NCI-H2029 treated with DMSO at 0.1 percent for 48 hours (cell line): ENCODE measurements around the gene PLXNB1.

ENCODE experiments used
- DNase-seq: peaks from one replicate; lab custom pipeline; 2025; lab: John Stamatoyannopoulos, UW

The PLXNB1 gene

DNA sequence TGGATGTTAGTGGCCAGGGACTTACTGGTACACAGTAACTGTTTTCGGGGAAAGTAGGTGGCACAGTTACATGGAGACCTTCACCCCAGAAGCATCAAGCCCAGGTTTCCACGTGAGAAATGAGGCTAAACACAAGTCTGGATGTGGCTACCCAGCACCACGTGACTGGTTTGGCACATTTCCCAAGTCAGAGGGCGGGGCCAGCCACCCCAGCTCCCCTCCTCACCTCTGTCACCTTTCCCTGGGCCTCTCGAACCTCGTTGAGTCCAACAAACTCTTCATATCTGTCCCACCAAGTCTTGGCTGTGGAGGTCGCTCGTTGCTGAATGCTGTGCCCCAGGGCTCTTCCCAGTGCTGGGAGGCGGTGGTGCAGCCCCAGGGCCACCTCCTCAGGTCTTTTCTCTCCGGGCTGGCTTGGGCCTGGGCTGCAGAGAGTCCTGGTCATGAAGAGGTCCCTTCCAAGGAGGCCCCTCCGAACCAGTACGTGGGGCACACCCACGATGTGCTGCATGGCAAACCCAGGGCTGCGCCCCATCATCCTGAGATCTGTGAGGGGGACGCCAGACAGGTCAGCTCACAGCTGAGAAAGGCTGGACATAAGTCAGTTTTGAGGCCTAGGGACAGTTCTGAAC lies 4.8 kb upstream of the PLXNB1 start:
- DNase-seq, result no peak

DNA sequence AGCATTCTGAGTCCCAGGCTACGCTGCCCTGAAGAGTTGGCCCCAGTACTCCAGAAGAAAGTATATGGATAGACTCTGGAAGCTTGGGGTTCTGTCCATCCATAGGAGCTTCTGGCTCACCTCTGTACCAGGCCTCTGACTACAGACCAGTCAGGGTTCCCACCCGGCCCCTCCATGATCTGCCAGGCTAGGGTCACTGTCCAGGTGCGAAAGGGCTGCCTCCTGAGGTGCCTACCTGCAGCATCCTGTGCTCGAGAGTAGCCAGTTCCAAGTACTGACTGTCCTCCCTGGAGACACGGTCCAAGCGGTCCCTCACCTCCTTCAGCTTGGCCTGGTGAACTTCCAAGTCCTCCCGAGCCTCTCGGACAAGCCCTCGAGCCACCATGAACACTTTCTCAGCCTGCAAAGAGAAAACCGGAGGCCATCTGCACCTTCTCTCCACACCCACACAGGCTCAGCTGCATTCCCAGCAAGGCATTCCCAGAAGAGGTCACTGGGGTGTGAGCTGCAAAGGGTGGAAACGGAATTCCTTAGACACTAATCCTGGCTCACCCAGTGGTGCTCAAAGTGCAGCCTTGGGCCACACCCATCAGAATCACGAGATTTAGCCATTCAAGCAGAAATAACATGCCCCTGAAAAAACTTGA lies 3.7 kb upstream of the PLXNB1 start:
- DNase-seq, result no peak

DNA sequence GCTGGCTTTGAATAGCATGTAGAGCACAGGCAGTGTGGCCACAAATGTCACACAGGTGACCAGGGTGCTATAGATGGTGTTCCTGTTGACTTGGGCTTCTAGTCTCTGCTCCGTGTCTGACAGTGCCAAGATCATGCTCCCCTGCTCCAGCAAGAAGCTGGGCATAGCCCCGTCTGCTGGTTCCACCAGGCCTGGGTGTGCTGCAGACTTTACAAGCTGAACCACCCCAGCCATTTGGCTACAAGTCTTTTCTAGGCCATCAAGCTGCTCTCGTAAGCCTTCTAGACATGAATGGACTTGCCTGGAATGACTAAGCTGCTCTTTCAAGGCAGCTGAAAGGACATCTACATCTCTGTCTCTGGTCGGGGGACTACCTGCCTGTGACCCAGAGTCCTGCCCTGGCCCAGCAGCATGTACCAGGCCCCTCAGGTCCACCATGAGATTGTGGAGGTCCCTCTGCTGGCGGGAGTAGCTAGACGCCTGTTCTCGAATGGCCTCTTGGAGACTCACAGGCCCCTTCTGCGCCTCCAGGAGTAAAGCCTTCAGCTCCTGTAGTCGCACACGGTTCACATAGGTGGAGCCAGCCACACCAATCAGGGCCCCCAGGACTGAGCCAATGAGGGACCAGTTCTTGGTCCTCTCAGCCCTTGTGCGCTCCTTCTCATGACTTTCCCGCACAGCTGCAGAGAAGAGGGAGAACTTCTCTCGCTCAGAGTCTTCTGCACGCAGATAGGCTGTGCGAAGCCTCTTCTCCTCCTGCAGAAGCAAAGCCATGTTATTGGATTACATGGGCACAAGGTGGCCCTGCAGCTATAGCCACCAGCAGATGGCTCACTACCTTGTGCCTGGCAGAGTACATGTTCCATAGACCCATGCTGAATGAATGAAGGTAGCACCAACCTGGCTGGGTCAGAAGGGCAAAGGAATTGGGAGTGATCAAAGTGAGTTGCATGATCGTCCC lies 2.8 kb upstream of the PLXNB1 start:
- DNase-seq, result no peak

DNA sequence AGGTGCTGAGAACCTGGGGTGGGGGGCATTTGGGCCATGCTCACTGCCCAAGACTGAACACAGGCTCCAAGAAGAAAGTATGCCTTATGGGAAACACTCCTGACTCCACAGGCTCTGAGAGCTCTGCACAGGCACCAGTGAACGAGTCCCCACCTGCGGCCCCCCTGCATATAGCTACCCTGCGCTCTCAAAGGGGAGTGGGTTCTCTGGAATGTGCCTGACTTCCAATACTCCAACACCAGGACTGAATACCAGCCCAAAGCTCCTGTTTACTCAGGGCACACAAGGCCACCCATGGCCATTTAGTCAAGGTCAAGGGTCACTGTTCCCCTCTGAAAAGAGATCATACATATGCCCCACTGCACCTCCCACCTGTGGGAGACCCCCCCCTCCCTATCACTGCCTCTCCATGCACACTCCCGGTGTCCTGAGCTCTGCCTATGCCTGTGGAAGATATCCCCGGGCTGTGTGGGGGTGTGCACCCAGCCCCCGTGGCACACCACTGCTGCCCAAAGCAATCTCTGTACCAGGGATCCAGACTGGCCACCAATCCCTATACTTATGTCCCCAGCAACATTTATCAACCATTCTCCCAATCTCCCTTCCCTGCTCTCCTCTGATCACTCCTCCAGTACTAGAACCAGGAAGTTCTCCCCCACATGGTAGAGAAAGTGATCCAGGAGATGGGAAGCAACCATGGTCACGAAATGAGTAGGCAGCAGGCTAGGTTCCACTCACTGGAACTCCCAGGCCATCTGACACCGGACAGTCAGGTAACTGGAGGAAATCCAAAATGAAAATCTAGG lies 1.5 kb upstream of the PLXNB1 start:
- no peak for DNase-seq

DNA sequence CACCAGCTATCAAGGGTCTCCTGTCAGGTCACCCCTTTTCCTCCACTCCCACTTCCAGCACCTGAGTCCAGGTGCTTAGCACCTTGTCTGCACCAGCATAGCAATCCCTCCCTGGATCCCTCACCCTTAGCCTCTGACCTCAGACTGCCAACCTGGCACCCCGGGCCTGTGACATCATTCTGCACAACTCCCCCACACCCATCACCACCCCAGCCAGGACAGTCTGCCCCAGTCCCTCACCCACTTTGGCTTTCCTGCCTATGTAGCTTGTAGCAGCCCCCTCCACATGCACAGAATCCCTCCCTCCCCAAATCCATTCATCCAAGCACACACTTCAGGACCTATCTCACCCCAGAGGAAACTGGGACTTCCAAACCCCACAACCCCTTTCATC lies 819 bp upstream of the PLXNB1 start:
- DNase-seq, result no peak

DNA sequence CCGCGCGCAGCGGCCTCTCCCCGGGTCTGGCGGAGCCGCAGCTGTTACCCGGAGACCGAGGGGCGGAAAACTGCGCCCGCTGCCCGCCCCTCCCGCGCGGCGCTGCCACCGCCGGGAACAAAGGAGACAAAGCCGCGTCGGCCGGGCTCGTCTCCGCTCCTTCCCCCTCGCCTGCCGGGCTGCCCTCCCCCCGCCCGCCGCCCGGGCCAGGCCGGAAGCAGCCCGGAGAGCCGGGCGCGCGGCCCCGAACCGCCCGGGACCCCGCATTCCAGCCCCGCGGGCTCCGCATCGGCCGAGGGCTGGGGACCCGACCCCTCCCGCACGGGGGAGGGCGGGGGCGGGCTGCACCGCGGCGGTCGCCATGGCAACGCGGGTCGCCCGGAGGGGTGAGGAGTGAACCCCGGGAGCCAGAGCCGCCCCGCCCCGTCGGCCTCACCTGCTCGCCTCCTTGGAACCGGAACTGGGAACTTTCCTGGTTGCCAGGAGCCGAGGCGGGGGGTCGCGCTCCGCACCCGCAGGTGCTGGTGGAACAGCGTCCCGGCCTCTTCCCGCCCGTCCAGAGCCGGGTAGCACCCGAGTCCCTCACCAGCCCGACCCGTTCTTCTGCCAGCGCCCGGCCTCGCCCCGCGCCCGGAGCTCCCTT lies 448 bp downstream of the PLXNB1 start:
- no peak for DNase-seq

DNA sequence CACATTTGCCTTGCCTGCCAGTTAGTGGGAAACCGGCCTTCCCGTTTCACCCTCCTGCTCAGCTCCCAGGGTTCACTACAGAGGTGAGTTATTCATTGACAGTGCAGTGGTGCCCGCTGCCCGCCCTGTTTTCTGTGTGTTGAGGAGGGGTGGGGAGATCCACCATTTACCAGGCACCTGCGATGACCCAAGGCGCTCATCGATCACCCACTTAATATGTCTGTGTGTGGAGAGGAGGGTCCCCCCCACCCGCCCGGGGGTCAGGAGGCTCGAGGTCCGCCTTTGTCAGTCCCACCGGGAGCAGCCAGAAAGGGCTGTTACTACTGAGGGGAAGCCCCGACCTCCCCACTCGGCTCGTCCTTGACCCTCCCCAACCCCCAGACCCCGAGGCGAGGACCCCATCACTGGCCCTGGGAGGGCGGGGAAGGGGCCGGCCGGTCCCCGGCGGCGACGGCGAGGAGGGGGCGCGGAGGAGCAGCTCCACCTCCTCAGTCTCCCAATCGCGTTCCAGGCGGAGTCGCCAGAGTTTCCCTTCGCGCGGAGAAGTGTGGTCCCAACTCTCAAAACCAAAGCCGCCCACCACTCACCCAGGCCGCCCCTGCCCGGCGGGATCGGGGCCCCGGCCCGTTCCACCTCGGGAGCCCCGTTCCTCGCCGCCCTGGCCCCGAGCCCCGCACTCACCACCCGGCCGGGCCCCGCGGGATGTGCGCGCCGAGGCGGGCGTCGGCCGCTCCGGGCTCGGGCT lies 1.1 kb downstream of the PLXNB1 start:
- DNase-seq, result no peak

DNA sequence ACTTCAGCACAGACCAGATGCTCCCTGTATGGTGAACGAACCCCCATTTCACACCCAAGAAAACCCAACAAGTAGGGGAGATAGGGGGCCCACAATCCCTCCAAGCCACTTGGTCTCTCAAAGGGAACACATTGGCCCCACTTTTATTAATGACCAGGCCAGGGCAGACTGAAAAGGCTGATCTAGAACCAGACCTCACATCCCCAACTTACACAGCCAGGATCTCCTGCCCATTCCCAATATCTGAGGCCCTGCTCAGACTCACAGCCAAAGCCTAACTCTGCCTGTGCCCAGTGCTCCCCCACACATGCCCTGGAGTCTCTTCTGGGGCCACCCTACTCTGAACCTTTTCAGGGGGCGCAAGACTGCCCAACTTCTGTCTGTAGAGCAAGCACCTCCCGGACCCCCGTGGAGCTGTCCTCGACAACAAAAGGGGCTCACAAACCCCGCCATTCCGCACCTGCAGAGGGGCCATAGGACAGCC lies 1.8 kb downstream of the PLXNB1 start:
- DNase-seq, result no peak

DNA sequence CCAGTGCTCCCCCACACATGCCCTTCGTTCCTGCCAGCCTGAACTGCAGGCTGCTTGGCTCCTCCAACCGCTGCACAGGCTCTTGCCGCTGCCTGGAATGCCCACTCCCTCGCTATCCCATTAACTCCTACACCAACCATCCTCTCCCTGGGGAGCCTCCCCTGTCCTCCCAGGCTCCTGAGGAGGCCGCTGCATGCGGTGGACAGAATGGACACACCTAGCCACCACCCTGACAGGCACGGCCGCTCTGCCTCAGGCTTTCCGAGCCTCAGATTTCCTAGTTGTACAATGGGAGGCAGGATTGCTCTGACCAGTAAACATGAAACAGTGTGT lies 2.3 kb downstream of the PLXNB1 start:
- no peak for DNase-seq

DNA sequence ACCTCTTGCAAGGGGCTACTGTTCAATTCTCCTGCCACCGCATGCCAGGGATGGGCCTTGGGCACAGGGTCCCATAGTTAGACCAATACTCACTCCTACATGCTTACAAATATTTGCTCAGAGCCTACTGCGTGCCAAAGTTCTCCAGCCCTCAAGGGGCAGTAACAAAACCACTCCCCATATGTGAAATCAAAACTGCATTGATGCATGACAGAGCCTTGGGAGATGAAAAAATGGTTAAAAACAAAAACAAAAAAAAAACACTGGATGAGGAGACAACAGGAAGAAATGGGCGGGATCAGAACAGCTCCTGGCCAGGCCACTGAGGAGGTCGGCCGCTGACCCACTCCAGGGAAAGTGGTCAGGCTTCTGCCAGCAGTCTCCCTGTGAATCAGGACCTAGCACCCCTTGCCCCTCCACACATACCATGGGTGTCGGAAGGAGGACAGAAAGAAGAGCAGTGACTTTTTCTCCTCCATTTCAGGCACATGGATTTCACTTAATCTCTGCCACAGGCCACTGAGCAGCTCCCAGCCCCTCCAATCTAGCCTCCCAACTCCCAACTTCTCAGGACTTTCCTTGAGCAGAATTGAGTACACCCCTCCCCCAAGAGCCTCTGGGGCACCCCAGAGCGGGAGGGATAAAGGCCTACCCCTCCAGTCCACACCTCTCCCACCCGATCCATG lies 2.8 kb downstream of the PLXNB1 start:
- no peak for DNase-seq

DNA sequence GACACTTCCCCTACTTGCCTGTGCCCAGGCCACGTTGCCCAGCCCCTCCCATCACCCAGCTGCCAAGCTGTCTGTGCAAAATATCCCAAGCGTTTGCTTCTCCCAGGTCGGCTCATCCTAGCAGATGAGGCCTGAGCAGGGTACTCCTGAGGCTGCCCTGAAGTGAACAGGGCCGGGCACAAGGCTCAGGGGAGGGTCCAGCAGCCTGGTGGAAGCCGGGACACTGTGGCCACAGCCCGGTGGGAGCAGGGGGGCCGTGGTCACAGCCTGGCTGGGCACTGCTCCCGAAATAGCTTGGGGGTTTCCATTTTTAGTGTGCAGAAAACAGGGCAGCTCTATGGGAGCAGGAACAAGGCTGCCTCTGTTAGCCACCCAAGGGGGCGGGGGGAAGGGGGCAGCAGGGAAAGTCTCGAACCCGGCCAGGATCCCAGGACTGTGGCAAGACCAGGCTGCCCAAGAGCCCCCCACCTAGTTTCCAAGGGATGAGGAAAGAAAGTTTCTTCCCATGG lies 3.4 kb downstream of the PLXNB1 start:
- no peak for DNase-seq

DNA sequence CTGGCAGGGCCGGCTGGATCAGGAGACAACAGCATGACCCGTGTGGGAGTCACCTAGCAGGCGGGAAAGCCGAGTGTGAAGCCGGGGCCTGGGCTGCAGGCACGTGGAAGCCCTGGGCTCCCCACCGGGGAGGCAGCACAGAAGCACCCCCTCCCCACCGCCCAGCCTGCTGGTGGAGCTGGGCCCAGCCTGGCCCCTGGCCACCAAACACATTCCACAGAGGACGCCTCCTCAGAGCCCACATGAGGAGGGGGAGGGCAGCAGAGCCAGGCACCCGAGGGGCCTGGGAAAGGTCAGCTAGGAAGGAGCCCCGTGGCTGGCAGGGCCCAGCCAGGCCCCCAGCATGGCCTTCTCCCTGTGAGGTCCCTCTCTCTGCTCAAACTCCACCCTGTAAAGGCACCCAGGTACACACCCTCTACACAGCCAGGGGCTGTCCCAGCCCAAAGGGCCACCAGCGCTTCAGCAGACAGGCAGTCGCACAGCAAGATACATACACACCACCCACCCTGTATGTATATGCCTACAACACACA lies 4.5 kb downstream of the PLXNB1 start:
- no peak for DNase-seq

DNA sequence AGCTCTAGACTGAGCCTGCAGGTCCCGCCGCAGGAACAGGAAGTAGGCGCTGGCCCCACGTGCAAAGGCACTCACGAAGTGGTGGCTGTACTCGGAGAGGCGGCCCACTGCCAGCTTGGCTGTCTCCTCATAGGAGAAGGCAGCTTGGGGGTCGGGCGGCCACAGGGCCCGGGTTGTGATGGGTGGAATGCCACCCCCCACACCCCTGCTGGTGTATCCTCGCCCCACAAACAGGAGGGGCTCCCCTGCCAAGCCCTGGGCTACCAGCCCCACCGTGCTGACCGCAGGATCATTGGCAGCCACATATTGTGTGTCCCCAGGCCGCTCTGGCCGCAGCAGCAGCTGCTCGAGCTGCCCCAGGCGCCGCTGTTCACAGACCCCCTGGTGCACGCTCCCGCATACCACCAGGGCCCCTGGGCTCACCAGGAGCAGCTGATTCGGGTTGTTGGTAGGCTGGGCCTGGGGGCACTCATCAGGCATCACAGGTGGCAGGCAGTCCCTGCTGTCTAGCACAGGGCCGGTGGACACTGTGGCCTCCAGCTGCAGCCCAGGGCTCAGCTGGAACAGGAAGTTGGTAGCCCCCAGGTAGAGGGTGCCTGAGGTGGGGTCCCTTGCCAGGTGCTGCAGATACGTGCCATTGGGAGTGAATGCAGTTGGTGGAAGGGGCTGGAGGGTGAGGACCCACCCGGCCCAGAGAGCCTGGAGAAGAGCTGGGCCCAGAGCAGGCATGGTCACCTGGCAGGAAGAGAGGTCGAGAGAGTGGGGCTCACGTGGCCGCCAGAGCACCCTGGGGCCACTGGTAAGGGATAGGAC lies 5.8 kb downstream of the PLXNB1 start:
- no peak for DNase-seq

DNA sequence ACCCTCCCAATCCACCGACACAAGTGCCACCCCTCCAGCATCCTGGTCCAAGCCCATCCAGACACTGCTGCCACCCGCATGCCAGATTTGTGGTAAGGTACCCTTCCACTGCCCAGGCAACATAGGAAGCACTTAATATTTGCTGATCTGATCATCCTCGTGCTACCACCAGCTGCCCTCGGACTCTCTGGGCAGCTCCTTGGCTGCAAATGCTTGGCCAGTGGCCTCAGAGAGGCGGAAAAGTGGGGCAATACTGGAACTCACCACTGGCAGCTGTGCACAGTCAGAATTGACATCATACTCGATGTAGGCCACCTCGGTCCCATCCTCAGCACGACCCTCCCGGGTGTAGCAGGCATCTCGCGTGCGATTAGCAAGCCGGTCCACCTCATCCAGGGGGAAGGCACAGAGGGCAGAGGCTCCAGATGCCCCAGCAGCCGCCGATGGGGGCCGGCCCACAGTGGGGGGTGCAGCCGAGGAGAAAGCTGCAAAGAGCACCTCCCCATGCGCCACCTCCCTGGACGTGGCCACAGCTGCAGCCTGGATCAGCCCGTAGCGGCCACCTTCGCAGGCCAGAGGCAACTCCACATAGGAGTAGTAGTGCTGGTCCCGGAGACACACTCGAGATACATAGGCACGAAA lies 6.5 kb downstream of the PLXNB1 start:
- DNase-seq, result no peak

DNA sequence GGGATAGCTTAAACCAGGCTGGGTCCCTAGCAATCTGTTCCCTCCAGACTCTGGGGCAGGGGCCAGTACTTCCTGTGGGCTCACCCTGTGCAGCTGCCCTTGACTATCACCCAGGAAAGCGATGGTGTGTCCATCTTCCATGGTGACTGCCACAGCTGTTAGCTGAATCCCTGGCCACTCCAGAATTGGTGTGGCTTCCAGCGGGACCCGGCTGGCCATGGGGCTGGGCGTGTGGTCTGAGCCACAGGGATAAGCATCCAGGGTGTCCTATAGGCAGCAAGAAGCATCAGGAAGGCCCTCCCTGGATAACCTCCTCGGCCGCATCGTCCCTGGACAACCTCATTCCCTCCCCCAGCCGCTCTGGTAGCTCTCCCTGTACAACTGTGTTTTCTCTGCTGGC lies 7.2 kb downstream of the PLXNB1 start:
- DNase-seq, result no peak

DNA sequence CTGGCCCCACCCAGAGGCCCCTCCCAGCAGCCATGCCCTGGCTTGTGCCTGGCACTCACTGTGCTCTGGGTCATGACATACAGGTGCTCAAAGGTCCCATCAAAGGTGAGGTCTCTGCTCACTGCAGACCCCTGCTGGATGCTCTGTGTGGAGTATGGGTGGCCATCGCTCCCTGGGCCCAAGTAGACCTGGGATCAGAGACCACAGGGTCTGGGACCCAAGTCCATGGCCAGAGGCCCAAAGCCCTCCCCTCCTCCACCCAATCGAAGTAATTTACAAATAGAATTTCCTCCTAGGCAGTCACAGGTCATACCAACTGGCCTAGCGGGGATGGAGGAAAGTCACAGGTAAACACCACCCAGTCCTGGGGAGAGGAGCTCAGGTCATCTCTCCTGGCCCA lies 7.6 kb downstream of the PLXNB1 start:
- no peak for DNase-seq

DNA sequence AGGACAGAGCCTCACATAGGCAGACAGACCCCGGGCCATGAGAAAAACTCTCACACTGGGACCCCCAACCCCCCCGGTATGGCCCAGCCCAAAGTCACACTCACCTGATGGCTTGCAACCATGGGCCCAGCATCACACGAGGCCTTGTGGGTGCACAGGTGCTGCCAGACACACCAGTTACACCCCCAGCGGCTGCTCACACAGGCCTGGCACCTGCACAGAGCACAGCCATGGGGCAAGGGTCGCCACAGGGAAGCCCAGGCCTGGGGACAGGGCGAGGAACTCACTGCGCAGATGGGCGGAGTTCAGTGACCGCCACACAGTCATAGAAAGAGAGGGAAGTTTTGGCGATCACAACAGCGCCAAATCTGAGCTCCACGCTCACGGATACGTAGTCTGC lies 9.3 kb downstream of the PLXNB1 start:
- DNase-seq, result no peak

DNA sequence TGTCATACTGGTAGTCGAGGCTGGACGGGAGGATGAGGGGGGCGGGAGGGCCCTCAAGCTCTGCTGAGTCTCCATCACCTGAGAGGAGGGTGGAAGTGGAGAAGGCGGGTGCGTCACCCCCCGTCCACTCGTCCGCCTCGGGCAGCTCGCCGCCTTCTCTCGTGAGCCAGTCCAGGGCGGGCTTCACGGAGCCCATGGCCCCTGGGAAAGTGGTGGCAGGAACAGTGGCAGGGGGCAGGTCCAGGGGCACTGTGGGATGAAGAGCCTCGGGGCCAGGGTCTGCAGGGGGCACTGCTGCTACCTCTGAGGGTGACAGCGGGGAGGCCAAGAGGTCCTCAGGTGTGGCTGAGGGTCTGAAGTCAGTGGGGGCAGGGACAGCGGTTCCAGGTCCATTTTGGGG lies 10.3 kb downstream of the PLXNB1 start:
- DNase-seq, result no peak

DNA sequence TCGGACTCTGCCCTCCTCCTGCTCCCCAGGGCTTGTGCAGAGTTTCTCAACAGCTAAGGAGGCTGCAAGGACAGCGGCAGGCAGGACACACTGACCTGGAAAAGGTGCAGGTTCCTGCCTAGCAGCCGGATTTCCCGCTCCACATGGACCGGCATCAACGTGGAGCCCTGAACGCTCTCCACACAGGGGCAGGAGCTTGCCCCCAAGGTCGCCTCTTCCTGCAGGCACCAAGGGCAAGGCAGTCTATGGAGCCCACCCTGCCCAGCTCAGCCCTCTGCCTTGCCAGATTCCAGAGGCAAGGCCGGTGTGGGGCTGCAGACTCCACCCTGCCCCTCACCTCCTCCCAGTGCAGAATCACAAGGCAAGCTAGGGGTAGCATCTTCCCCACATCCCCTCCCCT lies 10.7 kb downstream of the PLXNB1 start:
- no peak for DNase-seq
